HG02885 (cell line): ENCODE data around the gene ARVCF.

Experiments
- ATAC-seq: cut with Tn5 transposase; IDR thresholded peaks from one replicate; pipeline ENCODE4 v1.9.1; 2021; ENCODE audit warnings: mild to moderate bottlenecking; ENCODE audit not compliant: unreplicated experiment, poor library complexity

Gene ARVCF

GRCh38 chr22:19976671-19977070, 40.0 kb downstream of the ARVCF start:
- ATAC-seq = no peak

- ATAC-seq = no peak
These were observed 41.0 kb downstream of the ARVCF start for GRCh38 chr22:19975707-19976035.

- ATAC-seq = no peak
These were observed 41.5 kb downstream of the ARVCF start for GRCh38 chr22:19974935-19975706.

- ATAC-seq = no peak
These were observed 42.3 kb downstream of the ARVCF start for GRCh38 chr22:19974268-19974861.

- ATAC-seq = no peak
These were observed 42.9 kb downstream of the ARVCF start for GRCh38 chr22:19973551-19974267.

DNA sequence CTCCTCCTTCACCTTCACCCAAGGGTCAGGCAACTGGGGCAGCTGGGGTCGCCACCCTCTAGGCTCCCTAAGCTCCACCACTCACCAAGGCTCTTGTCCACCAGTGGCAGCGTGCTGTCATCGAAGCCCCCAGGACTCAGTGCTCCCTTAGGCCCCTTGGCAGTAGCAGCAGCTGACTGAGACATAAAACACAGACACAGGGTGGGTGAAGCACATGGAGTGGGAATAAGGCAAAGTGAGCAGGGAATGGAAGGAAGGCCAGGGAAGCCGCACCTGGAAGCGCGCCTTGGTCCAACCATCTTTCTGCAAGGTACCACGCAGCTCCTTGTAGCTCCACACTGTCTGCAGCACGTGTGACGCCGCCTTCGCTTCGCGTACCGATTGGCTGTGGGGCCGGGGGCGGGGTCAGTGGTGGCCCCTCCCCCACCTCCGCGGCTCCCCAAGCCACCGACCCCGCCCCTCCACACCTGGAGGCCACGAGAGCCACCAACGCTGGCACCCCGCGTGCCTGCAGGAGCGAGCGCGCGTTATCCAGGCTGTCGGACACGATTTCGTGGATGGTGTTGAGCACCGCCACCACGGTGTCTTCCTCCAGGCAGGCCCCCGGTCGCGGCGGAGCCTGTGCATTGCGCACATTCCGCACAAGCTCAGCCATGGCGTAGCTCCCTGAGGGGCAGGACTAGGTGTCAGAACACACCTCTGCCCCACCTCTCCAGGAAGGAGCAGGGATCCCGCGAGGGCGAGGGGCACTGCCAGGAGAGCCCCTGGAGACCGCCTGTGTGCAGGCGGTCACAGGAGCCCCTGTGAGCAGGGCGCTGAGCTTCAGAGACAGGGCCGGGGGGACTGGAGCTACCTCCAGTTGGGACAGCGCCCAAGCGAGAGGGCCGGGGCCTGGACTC, 43.7 kb downstream of the ARVCF start:
- no peak for ATAC-seq

GRCh38 chr22:19972251-19972650, 44.4 kb downstream of the ARVCF start:
- ATAC-seq = no peak

- ATAC-seq = no peak
These were observed 45.1 kb downstream of the ARVCF start for GRCh38 chr22:19971276-19972124.

DNA sequence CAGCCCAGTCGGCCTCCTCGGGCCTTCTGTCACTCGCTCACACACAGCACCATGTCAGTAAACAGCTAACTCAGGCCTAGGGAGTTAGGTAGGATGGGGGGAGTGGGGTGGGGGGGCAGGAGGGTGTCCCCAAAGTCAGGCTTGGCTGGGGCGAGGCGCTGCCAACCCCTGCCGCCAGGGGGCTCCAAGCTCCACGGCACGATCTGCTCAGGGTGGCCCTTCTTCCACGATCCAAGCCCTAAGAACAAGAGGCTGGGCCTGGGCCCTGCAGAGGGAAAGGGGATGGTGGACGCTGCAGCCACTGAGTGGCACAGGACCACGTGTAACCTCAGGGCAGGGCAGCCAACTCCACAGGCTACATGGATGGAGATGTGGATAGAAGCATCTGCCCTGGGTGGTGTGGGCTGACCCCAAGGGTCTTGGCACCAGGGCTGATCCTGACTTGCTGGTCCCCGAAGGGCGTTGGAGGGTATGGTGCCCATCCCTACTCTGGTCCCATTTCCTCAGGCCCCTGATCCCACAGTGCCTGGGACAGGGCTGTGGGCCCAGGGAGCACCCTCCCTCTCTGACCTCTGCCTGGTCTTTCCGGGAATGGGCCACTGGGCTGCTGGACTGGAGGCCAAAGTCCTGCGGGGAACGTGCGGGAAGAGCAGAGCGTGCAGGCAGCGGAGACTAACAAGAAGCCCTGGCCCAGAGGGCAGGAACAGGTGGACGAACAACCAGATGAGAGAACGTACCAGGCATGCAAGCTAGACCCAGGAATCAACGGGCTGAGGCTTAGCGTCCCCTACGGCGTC, 45.9 kb downstream of the ARVCF start:
- ATAC-seq = peak; percentile 41

GRCh38 chr22:19970031-19970478, 46.6 kb downstream of the ARVCF start:
- no peak for ATAC-seq

- no peak for ATAC-seq
These were observed 47.3 kb downstream of the ARVCF start for GRCh38 chr22:19969141-19969928.

GRCh38 chr22:19968450-19968891, 48.2 kb downstream of the ARVCF start:
- no peak for ATAC-seq

- no peak for ATAC-seq
These were observed 48.7 kb downstream of the ARVCF start for GRCh38 chr22:19967850-19968449.

- ATAC-seq = no peak
These were observed 49.5 kb downstream of the ARVCF start for GRCh38 chr22:19966908-19967750.

DNA sequence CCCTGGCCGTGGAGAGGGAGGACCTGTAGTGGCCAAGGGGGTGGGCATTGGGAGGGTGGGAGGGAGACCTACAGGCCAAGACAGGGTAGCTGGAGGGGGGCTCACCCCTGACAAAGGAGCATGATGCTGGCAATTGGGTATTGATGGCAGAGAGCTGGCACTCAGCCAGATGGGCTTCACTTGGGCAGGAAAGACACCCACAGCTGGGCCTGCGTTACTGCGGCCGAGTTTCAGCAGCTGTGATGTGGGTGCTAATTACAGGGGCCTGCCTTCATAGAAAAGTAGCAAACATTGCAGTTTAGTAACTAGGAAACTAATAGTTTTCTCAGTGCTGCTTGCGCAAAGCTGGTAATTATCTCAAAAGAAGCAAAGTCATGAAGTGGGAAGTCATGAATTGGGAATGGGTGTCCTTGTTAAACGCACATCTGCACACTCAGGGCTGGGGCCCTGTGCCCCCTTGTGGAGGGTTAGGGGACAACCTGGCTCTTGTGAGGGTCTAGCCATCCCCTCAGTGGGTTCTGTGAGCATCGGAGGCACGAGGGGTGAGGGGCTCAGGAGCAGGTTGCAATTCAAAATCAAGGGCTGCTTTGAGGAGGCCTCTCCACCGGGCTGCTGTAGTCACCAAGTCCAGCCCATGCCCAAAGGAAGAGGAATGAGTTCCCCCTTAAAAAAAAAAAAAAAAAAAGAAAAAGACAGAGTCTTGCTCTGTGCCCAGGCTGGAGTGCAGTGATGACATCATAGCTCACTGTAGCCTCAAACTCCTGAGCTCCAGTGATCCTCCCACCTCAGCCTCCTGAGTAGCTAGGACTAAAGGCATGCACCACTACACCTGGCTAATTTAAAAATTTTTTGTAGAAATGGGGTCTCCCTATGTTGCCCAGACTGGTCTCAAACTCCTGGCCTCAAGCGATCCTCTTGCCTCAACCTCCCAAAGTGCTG, 50.6 kb downstream of the ARVCF start:
- no peak for ATAC-seq
